K562 (cell line): Measurements from ENCODE around the gene XRCC5. TPM values are rescaled to one million over a fixed set of nuclear protein-coding genes. Genes with fewer than 3 reads are reported as not detected.

ENCODE experiments used
- ATAC-seq: fragments of 200-7000 bp; cut with Tn5 transposase; 3 replicates; pipeline ENCODE4 v1.9.1; 2020; ENCODE audit warnings: moderate library complexity
- BruUV-seq: library from RNA; stranded (reverse); fragments of 400-500 nt; replicated peaks from 2 replicates; lab custom pipeline; 2021; lab: Mats Ljungman, UMichigan
- CTCF ChIA-PET: fragments of 300-600 bp; formaldehyde crosslinking; extraction: SDS; loops from one replicate; lab custom pipeline; 2021; ENCODE audit warnings: low intra/inter-chr PET ratio; lab: Yijun Ruan, JAX
- POLR2A ChIA-PET: fragments of 300-600, 350-650 bp; sonication (Branson Sonifier 250); formaldehyde crosslinking; extraction: SDS; loops from one replicate; lab custom pipeline; 2021; ENCODE audit warnings: antibody characterized with exemption, inconsistent platforms; lab: Yijun Ruan, JAX
- DNase-seq, 4 experiments: peaks; one replicate each; pipeline versions ENCODE4 v3.0.0 to v3.0.0-alpha.2; 2011 to 2018; ENCODE audit warnings: low spot score in 3 of 4, mixed read lengths in 3 of 4; ENCODE audit errors: extremely low read depth in 1 of 4
- FAIRE-seq: peaks from 2 replicates; lab custom pipeline; 2011; peaks lifted over from hg19 to GRCh38; lab: Jason Lieb, UNC
- H2AFZ ChIP-seq: 2 replicates; pipeline ENCODE4 v1.6.0; 2011; ENCODE audit warnings: low read depth, low read length, control low read depth, inconsistent platforms
- H3K27ac ChIP-seq: fragments of 200-600 bp; 3 replicates; pipeline ENCODE4 v1.8.0; 2011; ENCODE audit warnings: low read depth, mild to moderate bottlenecking, control low read depth, inconsistent platforms, low read length, moderate library complexity, mixed read lengths; ENCODE audit errors: extremely low read depth
- H3K27me3 ChIP-seq, 2 experiments: fragments of 300-600 bp in 1 of 2; 2 replicates in 1 of 2; 3 replicates in 1 of 2; pipeline versions ENCODE4 v1.6.0 to v1.8.0; 2011; ENCODE audit warnings: inconsistent platforms in 2 of 2, low read length in 2 of 2, mild to moderate bottlenecking in 1 of 2, mixed read lengths in 1 of 2, moderate library complexity in 1 of 2; ENCODE audit not compliant: control insufficient read depth in 2 of 2, insufficient read depth in 2 of 2
- H3K36me3 ChIP-seq: fragments of 300-600 bp; 3 replicates; pipeline ENCODE4 v1.8.0; 2011; ENCODE audit warnings: mild to moderate bottlenecking, low read length, inconsistent platforms; ENCODE audit not compliant: control insufficient read depth, insufficient read depth
- H3K4me1 ChIP-seq, 2 experiments: fragments of 200-600 bp in 1 of 2; replicated peaks in 1 of 2; 2 replicates in 1 of 2; 3 replicates in 1 of 2; pipeline versions ENCODE4 v1.5.1 to v1.8.0; 2011; ENCODE audit warnings: inconsistent platforms in 2 of 2, low read length in 2 of 2, mild to moderate bottlenecking in 1 of 2, mixed read lengths in 1 of 2, moderate library complexity in 1 of 2; ENCODE audit not compliant: control insufficient read depth in 2 of 2, insufficient read depth in 2 of 2
- H3K4me2 ChIP-seq: 2 replicates; pipeline ENCODE4 v1.6.1; 2011; ENCODE audit warnings: low read length, control low read depth, inconsistent platforms, mixed read lengths; ENCODE audit not compliant: insufficient read depth
- H3K4me3 ChIP-seq: fragments of 200-600 bp; sonication (generic), shearing (Covaris generic); 2 replicates; pipeline ENCODE4 v1.5.1; 2016; ENCODE audit warnings: control low read depth, inconsistent platforms
- H3K79me2 ChIP-seq: fragments of 200-600 bp; 3 replicates; pipeline ENCODE4 v1.8.0; 2011; ENCODE audit warnings: low read length, inconsistent platforms; ENCODE audit not compliant: control insufficient read depth, insufficient read depth
- H3K9ac ChIP-seq, 2 experiments: 2 replicates each; pipeline versions ENCODE4 v1.6.0 to v1.6.1; 2011; ENCODE audit warnings: low read depth in 2 of 2, low read length in 2 of 2, control low read depth in 1 of 2, inconsistent platforms in 1 of 2, mild to moderate bottlenecking in 1 of 2, mixed read lengths in 1 of 2; ENCODE audit not compliant: insufficient read depth in 1 of 2
- H3K9me1 ChIP-seq: one replicate; pipeline ENCODE4 v1.6.0; 2011; ENCODE audit warnings: inconsistent platforms, mild to moderate bottlenecking, low read length, moderate library complexity; ENCODE audit not compliant: control insufficient read depth, insufficient read depth
- H3K9me3 ChIP-seq: replicated peaks from 2 replicates; pipeline ENCODE4 v1.5.1; 2011; ENCODE audit warnings: low read depth, low read length, inconsistent platforms; ENCODE audit not compliant: control insufficient read depth, insufficient read depth
- H4K20me1 ChIP-seq: replicated peaks from 2 replicates; pipeline ENCODE4 v1.6.1; 2011; ENCODE audit warnings: low read length, inconsistent platforms, mixed read lengths; ENCODE audit not compliant: control insufficient read depth, insufficient read depth
- CBX1 ChIP-seq: sonication (generic); IDR thresholded peaks from 2 replicates; pipeline ENCODE4 v1.6.1; 2016; ENCODE audit warnings: antibody characterized with exemption, low read depth, mild to moderate bottlenecking
- ETV5 ChIP-seq: sonication (generic); formaldehyde crosslinking; IDR thresholded peaks from 2 replicates; pipeline ENCODE4 v1.4.0; 2020; ENCODE audit warnings: low read depth, mild to moderate bottlenecking, missing genetic modification reagents
- FOXK1 ChIP-seq: sonication (generic); formaldehyde crosslinking; IDR thresholded peaks from 2 replicates; pipeline ENCODE4 v1.8.0; 2022; ENCODE audit warnings: missing genetic modification reagents, mild to moderate bottlenecking, borderline replicate concordance
- HDGF ChIP-seq: fragments of 450-650 bp; IDR thresholded peaks from 2 replicates; pipeline ENCODE4 v1.6.1; 2016
- JUN ChIP-seq, 2 experiments: sonication (generic) in 1 of 2; formaldehyde crosslinking in 1 of 2; IDR thresholded peaks; 2 replicates each; pipeline versions ENCODE4 v1.6.1 to v1.8.0; 2012 to 2022; ENCODE audit warnings: borderline replicate concordance in 2 of 2, mild to moderate bottlenecking in 2 of 2, improper control_type of control experiment in 1 of 2, low read depth in 1 of 2, low read length in 1 of 2, missing genetic modification reagents in 1 of 2
- NCOA4 ChIP-seq: fragments of 450-650 bp; IDR thresholded peaks from 2 replicates; pipeline ENCODE4 v1.6.1; 2018; ENCODE audit warnings: mild to moderate bottlenecking; ENCODE audit not compliant: partially characterized antibody
- POLR2H ChIP-seq: IDR thresholded peaks from 2 replicates; pipeline ENCODE4 v1.6.1; 2016; ENCODE audit warnings: missing genetic modification characterization, low read depth, mild to moderate bottlenecking, control low read depth, missing compliant biosample characterization, moderate library complexity
- RAD21 ChIP-seq, 2 experiments: fragments of 250-450 bp in 1 of 2; fragments of 450-650 bp in 1 of 2; sonication (Bioruptor Pico) in 1 of 2; formaldehyde crosslinking in 1 of 2; IDR thresholded peaks in 1 of 2; conservative IDR thresholded peaks in 1 of 2; 2 replicates each; pipeline versions ENCODE4 v1.4.0 to v1.8.0; 2020 to 2022; ENCODE audit warnings: mild to moderate bottlenecking in 2 of 2, moderate library complexity in 1 of 2
- RBM15 ChIP-seq: fragments of 200-400 bp; formaldehyde crosslinking; IDR thresholded peaks from 2 replicates; pipeline ENCODE4 v1.6.1; 2018; ENCODE audit warnings: mild to moderate bottlenecking, low read length, moderate library complexity; ENCODE audit not compliant: insufficient read depth
- THRAP3 ChIP-seq: fragments of 450-650 bp; IDR thresholded peaks from 2 replicates; pipeline ENCODE4 v1.6.1; 2016; ENCODE audit warnings: mild to moderate bottlenecking, inconsistent platforms, borderline replicate concordance
- XRCC3 ChIP-seq: fragments of 450-650 bp; IDR thresholded peaks from 2 replicates; pipeline ENCODE4 v1.6.1; 2017; ENCODE audit warnings: mild to moderate bottlenecking, moderate library complexity
- ZBTB40 ChIP-seq, 2 experiments: fragments of 450-650 bp in 1 of 2; sonication (generic) in 1 of 2; formaldehyde crosslinking in 1 of 2; IDR thresholded peaks; 2 replicates each; pipeline versions ENCODE4 v1.7.1 to v1.9.0; 2016 to 2022; ENCODE audit warnings: inconsistent platforms in 1 of 2, mild to moderate bottlenecking in 1 of 2, missing genetic modification reagents in 1 of 2
- WGBS: fragments of 100-300 bp; shearing (Covaris generic); methylation state at CpG from one replicate; pipeline ENCODE4 v1.1.6; 2016; ENCODE audit warnings: low coverage, mixed read lengths; ENCODE audit not compliant: insufficient coverage; ENCODE audit errors: missing lambda C conversion rate; 5-methylcytosine and 5-hydroxymethylcytosine counted together
- in situ Hi-C: fragments of 300-500 bp; cut with MboI; formaldehyde crosslinking; loops from 4 replicates; pipeline ENCODE4 v1.15.0; 2018; ENCODE audit warnings: inconsistent platforms, mixed read lengths
- intact Hi-C: fragments of 100-400 bp; cut with micrococcal nuclease; formaldehyde crosslinking; loops from 2 replicates; pipeline ENCODE4 v1.14.2; 2022
- polyA plus RNA-seq, 8 experiments: library from polyadenylated mRNA; depleted of rRNA in 4 of 8; stranded (reverse) in 5 of 8; unstranded in 3 of 8; fragments of >200 nt; fragmentation: Nextera tagmentation in 2 of 8; fragmentation: Illumina TruSeq in 1 of 8; extraction: Ambion mirVana in 2 of 8; extraction: Trizol in 1 of 8; gene quantifications; 2 replicates each; pipeline versions ENCODE4 v1.2.1 to v1.2.3, GENCODE V29; 2011 to 2014; ENCODE audit warnings: inconsistent platforms in 1 of 8, missing spikeins in 1 of 8
- total RNA-seq, 7 experiments: library from RNA; depleted of rRNA in 6 of 7; stranded (reverse); fragments of >200 nt in 6 of 7; fragmentation: Illumina TruSeq in 2 of 7; extraction: Trizol in 2 of 7; gene quantifications; 2 replicates each; pipeline versions ENCODE4 v1.2.1 to v1.2.3, GENCODE V29; 2011 to 2021; ENCODE audit warnings: low replicate concordance in 1 of 7

The XRCC5 gene
- total and polyA plus RNA-seq, 9 of the 15 experiments (the other 6 are each of a cell fraction or from before 2014, with no cell fraction given), result 168 to 551 (median 297) TPM

DNA sequence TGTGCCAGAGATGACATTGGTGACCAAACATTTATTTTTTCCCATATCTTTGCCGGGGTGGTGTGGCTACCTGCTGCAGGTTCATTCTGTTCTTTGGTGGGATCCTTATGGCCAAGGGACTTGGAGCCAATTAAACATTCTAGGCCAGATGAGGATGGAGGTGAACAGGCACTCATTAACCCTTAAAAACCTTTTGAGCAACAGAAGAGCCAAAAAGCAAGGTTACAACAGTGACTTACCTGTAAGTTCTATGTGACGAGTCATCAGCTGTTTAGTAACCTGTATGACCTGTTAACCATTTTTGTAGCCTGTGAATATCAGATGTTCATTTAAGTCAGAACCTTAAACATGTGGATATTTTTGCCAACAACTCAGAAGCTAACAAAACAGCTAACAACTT is 105.6 kb downstream of the XRCC5 start:
- ChIA-PET CTCF (no interaction called here), POLR2A (interaction anchor here (0.6 kb wide), 1 partner anchor 58 kb away, joined by 3 read pairs; no protein-coding TSS in a partner anchor)
- H3K27ac ChIP-seq, result no peak overlapping the region
- H3K27me3 ChIP-seq, result no peaks in the 10 kb centered on the region
- no peak overlapping the region for H3K4me3 ChIP-seq
- H2AFZ ChIP-seq, result no peak overlapping the region
- DNase-seq (no peak), FAIRE-seq (no peak), ATAC-seq (no peak)
- no peaks in the 10 kb centered on the region for H4K20me1 ChIP-seq
- H3K4me2 ChIP-seq, result no peak overlapping the region
- H3K4me1 ChIP-seq, result peaks cover 0 to 25% of the 10 kb centered on the region in 2 experiments; a peak in 4 of 5 replicates
- BruUV-seq, result no TSS peak
- WGBS, result 86% methylated on average over 2 of the region's 2 CpGs
- no peaks in the 10 kb centered on the region for H3K79me2 ChIP-seq
- no peak overlapping the region for H3K9ac ChIP-seq
- intact Hi-C loops, result no loop called here
- in situ Hi-C loops, result loop anchor here (25.0 kb wide), 1 partner anchor 448 kb away; no protein-coding TSS in a partner anchor
- H3K36me3 ChIP-seq, result no peaks in the 10 kb centered on the region
- H3K9me3 ChIP-seq, result no peaks in the 10 kb centered on the region
- no peaks in the 10 kb centered on the region for H3K9me1 ChIP-seq
- TF ChIP-seq CBX1 (no peak), XRCC3 (no peak), FOXK1 (no peak), POLR2H (no peak), RBM15 (no peak), HDGF (no peak), THRAP3 (no peak), ETV5 (no peak), RAD21 (CRISPR knock-in tag; conservative IDR thresholded peaks at IDR 0.05 in 1 of 2, IDR thresholded peaks at IDR 0.05 in 1 of 2) (no peak), ZBTB40 (IDR thresholded peaks at IDR 0.05) (no peak), ZBTB40 (CRISPR knock-in tag; IDR thresholded peaks at IDR 0.05) (no peak), JUN (IDR thresholded peaks at IDR 0.05; ENCODE audit: borderline replicate concordance, low read depth, low read length) (no peak), JUN (CRISPR knock-in tag; IDR thresholded peaks at IDR 0.05; ENCODE audit: borderline replicate concordance) (no peak), NCOA4 (no peak)
